Measurements from ENCODE around the gene LRRIQ1. TPM values are rescaled to one million over a fixed set of nuclear protein-coding genes. Genes with fewer than 3 reads are reported as not detected.

The LRRIQ1 gene
- total and polyA plus RNA-seq, 2 of the 13 experiments (the other 11 are each of a cell fraction or from before 2014, with no cell fraction given), result not detected

GRCh38 chr12:85244561-85244960, 208.4 kb downstream of the LRRIQ1 start (continued):
- TF ChIP-seq AHDC1 (CRISPR knock-in tag; IDR thresholded peaks at IDR 0.05; ENCODE audit: borderline replicate concordance) (no peak), POLR2AphosphoS5 (IDR thresholded peaks at IDR 0.05; ENCODE audit: low read depth, low read length) (no peak), CCAR2 (optimal IDR thresholded peaks at IDR 0.05; ENCODE audit: low read depth, low read length) (no peak), ZBTB10 (CRISPR knock-in tag; IDR thresholded peaks at IDR 0.05; ENCODE audit: borderline replicate concordance) (no peak), ZNF180 (CRISPR knock-in tag; IDR thresholded peaks at IDR 0.05; ENCODE audit: borderline replicate concordance, low read depth) (no peak)
